NCI-H2196 (cell line): ENCODE data around the gene KCTD4.
"Not testable (repeated sequence)": the region's sequence is repeated elsewhere in the genome, so short reads cannot be mapped to it uniquely, and the experiment has no call there.

Source experiments
- DNase-seq: peaks from one replicate; lab custom pipeline; 2025; ENCODE audit not compliant: unreplicated experiment; lab: John Stamatoyannopoulos, UW

Gene KCTD4

DNA sequence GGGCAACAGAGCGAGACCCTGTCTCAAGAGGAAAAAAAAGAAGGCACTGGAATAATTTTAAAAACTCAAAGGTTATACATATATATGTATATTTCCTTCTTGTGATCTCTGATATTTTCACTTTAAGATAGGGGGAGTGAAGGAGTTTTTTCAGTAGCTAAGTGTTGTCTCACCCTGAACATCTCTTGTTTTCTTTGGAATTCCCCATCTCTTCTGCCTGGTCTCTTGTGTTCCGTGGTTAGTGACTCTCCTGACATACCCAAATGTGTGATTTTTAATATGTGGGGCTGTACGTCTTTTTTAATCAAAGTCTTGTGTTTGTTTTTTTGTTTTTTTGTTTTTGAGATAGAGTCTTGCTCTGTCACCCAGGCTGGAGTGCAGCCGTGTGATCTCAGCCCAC lies 15.3 kb upstream of the KCTD4 start:
- DNase-seq = no peak

DNA sequence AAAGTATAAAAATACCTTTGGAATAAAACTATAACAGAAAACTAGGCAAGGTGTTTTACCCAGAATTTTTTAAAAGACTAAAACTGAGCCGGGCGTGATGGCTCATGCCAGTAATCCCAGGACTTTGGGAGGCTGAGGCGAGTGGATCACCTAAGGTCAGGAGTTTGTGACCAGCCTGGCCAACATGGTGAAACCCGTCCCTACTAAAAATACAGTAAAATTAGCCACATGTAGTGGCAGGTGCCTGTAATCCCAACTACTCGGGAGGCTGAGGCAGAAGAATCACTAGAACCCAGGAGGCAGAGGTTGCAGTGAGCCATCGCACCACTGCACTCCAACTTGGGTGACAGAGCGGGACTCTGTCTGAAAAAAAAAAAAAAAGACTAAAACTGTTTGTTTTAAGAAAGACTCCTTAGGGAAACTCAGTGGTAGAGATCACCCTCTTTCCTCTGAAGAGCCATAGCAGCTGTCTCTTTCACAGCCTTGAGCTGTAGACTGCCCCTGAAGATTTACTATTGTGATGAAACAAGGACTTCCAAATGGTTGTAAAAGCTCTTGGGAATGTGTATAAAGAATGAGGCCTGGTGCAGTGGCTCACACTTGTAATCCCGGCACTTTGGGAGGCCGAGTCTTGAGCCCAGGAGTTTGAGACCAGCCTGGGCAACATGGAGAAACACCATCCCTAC lies 14.7 kb upstream of the KCTD4 start:
- no peak for DNase-seq

DNA sequence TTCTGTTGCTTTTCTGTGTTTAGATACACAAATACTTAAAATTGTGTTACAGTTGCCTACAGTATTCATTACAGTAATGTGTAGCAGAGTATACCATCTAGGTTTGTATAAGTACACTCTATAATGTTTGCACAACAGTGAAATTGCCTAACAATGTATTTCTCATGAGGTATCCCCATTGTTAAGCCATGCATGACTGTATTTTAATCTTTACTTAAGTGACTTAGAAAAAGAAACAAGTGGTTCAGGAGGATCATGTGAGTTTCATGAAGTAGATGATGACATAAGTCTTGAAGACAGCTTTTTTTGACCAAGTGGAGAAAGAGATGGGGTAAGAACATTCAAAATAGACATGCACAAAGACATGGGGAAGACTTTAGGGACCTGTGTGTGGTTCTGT lies 8.4 kb upstream of the KCTD4 start:
- DNase-seq = no peak

DNA sequence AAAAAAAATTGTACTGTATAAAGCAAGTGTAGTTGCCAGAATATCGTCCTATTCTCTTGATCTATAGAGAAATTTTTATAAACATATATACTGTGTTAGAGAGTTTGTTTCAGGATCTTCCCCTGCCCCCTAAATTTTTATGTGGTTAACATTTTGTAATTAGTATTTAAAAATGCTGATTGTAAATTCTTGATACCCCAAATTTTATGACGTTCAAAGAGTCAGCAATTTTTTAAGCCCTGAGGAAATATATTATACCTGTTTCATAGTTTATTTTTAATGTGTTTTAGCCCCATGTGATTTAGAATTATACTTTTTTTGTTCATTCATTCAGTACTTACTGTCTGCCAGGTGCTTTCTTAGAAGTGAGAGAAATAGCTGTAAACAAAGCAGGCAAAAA lies 7.3 kb upstream of the KCTD4 start:
- DNase-seq = no peak

DNA sequence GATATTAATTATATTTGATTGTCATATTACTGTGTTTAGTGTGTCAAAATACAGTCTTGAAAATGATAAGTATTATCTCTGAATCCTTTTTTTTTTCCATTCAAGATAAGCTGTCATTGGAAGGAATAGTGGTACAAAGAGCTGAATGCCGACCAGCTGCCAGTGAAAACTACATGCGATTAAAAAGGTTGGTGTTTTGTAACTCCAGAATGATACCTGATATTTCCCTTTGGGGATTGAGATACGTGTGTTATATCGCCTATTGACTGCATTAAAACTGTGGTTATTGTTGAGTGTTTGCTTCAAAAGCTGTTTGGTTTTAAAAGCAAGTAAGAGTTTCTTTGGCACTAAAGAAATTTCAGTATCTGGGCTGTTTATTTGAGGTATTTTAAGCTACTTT lies 6.5 kb upstream of the KCTD4 start:
- DNase-seq = no peak

DNA sequence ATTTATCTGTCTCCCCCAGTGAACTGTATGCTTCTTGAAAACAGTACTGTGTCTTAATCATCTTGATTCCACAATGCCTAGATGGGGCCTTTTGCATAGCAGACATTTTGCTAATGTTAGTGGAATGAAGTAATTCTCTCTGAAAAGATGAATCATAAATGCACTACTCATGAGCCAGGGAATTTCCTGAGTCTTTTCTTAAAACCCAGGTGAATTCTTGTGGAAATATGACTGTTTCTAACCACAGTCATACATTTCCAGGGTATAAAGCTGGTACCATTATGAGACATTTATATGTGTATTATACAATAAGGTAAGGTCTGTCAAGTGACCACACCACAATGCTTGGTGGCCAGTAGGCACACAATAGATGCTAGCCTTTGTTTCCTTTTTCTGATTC lies 5.5 kb upstream of the KCTD4 start:
- DNase-seq = no peak

DNA sequence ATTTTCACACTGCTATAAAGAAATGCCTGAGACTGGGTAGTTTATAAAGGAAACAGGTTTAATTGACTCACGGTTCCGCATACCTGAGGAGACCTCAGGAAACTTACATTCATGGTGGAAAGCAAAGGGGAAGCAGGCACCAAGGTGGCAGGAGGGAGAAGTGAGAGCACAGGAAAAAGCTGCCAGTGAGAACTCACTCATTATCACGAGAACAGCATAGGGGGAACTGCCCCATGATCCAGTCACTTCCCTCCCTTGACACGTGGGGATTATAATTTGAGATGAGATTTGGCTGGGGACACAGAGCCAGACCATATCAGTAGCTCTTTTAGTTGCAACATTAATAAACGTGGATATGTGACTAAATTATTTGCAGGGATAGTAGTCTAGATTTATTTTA lies 4.3 kb upstream of the KCTD4 start:
- no peak for DNase-seq

DNA sequence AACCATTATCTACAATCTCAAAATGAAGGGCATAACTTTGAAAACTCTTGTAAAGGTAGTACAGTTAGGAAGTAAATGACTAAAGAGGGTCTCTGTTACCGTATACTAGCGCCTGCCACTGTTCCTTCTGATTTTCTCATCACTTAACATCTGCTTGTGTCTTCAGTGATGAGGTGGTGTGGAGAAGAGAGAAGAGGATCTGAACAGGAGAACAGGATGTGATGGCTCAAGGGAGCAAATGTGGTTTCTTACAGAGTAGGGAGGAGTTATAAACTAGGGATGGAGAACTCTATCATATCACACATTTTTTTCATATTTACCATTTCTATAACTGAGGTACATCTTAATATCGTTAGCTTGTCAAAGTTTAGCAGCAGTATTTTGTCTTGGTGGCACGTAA lies 1.1 kb downstream of the KCTD4 start:
- no peak for DNase-seq

DNA sequence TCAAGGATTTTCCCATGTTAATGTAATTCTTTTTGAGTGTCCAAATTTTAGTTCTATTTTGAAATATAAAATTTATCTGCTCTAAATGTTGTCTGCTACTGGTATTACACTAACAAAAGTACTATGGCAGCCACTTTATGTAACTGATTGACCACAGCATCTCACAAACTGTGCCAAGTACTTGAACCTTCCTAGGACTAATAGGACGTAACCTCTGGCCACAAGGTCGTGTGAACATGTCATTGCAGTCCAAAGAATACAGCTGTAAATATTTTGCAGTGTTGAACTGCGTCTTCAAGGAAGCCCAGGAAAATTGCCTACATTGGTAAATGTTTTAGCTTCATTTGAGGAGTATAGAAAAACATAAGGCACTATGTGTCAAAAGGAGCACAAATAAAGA lies 1.9 kb downstream of the KCTD4 start:
- DNase-seq = no peak

DNA sequence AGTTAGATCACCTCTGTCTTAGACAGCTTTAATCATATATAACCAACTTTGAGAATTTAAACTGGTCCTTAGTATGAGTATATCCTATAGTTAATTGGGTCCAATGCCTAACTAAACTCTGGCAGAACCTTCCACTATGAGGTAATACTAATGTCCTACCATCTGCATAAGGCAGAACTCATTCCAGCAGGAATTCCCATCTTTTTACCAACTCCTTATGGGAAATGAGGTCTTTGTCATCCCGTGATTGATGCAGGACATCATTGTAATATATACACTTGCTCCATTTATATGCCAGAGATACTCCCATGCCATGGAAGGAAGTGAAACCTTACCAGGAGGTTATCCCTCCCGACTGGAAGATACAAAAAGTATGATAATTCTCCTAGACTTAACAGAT lies 2.8 kb downstream of the KCTD4 start:
- DNase-seq = no peak

DNA sequence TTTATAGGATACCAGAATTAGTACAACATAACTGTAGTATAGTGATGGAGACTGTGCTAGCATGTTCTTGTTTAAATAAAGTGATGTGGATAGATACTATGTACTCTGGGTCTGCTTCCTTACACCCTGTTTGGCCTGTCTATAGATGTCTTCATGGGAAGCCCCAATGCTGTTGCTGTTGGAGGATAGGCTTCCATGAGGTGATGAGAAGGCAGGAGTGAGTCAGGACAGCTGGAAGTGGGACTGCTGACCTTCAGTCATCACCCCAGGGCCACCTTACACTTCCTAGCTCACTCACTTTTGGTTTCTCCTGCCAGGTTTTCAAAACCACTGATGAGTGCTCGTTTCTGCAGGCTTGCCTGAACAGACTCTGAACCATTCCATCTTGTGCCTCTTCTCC lies 4.2 kb downstream of the KCTD4 start:
- DNase-seq = no peak

DNA sequence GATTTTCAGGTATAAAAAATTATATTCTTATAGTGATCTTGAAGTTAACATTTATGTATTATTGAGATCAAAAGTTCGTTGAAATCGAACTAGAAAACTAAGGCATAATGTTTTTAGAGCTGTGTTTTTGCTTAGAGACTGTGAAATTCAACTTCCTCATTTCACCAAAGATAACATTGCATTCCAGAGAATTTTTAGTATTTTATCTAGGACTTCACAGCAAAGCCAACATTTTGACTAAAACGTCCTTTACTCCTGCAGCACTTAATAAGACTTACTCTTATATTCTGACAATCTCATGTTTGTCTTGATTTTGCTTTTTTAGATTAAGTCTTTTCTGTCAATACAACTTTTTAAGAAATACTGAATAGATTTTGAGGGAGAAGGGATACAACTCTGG lies 4.7 kb downstream of the KCTD4 start:
- DNase-seq = no peak

DNA sequence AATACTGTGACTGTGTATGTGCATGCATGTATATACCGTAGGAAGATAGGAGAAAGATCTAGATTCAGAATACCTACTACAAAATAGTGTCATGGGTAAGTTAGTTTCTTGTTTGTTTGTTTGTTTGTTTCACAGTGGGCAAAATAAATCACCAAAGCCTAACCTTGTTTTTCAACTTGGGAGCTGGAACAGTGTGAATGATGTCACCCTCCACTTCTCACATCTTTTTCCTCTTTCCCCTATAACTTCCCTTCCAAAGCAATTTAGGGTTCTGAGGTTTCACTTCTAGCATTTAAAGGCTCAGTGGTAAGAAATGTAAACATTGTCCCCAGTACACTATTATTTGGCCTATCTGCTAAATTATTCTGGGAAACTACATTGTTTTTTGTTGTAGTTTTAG lies 5.4 kb downstream of the KCTD4 start:
- DNase-seq = no peak

DNA sequence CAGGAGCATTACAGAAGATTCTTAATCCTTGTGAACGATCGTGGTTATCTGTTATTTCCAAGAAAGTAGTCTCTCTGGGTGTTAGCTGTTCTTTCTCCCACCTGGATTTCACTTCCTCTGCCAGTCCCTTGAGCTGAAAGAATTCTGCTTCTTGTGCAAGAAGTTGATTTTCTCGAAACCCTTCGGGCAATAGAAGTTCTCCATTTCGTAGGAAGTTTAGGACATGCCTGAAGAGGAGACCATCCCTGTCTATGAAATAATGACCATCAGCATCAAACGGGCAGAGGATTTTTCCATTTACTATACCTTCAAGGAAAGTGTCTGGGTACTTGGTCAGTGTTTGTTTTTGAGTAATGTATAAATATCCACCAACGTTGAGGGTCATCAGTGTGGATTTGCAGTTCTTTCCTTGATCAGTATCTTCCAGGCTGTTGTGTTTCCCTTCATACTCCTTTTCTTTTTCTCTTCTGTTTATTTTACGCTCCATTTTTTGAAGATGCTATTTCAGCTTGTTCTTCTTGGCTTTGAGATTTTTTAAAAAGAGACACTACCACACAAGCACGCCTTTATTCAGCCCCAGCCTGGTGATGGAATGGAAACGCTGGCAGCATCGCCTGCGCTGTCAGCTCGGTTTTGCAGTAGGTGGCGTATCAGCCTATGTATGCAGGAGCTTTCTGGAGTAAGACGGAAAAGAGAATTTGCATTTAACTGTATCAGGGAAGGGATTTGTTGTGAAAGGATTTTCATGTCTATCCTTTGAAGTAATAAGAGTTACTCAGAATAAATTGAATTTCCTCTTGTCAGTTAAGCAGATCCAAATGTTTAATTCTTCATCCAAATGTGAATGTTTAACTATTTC lies 6.5 kb downstream of the KCTD4 start:
- no peak for DNase-seq

DNA sequence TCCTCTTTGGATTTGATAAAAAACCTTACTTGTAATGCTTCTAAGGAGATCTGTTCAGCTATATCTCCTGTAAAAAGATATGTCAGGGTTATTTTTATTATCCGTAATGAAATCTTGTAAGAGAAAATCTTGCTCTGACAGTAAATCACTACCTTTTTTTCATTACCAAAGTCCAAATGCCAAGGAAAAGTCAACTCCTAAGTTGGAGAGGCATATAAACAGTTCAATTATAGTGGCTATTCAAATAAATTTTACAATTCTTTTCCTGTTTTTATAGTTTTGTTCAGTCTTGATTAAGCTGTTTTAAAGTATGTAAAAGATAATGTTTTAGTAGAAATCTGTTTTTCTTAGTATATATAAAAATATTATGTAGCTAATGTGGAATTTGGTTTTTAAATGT lies 9.0 kb downstream of the KCTD4 start:
- no peak for DNase-seq

DNA sequence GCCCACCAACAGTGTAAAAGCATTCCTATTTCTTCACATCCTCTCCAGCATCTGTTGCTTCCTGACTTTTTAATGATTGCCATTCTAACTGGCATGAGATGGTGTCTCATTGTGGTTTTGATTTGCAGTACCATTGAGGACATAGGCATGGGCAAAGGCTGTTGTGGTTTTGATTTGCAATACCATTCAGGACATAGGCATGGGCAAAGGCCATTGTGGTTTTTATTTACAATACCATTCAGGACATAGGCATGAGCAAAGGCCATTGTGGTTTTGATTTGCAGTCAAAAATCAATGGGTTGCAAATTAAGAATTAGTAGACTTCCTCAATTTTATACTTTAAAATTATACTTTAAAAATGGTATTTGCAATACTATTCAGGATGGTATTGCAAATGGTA lies 11.3 kb downstream of the KCTD4 start:
- not testable (repeated sequence) for DNase-seq

DNA sequence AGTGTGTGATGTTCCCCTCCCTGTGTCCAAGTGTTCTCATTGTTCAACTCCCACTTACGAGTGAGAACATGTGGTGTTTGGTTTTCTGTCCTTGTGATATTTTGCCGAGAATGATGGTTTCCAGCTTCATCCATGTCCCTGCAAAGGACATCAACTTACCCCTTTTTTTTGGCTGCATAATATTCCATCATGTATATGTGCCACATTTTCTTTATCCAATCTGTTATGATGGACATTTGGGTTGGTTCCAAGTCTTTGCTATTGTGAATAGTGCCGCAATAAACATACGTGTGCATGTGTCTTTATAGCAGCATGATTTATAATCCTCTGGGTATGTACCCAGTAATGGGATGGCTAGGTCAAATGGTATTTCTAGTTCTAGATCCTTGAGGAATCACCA lies 11.8 kb downstream of the KCTD4 start:
- DNase-seq = not testable (repeated sequence)

DNA sequence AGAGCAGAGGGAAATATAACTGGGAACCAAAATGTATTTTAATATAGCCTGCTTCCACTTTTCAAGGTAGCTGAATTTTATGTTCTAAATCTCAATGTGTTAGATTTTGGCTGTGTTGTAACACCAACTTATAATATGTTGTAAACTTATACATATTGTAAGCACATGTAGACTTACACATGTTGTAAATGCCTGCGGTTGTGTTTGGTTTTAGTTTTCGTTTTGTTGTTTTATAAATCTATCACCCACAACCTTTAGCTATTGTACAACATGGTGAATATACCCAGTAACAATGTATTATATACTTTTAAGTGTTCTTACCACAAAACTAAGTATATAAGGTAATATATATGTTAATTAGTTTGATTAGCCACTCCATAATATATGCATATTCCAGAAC lies 15.6 kb downstream of the KCTD4 start:
- DNase-seq = no peak

DNA sequence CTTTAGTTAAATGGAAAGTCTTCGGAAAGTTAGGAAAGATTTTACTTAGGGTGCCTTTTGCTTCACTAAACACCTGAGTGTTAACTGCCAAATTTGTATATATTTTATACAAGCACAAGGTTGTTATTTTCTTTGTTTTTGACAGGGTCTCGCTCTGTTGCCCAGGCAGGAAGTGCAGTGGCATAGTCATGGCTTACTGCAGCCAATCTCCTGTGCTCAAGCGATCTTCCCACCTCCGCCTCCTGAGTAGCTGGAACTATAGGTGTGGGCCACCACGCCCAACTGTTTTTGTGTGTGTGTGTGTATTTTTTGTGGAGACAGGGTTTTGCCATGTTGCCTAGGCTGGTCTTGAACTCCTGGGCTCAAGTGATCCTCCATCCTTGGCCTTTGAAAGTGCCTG lies 16.2 kb downstream of the KCTD4 start:
- no peak for DNase-seq

DNA sequence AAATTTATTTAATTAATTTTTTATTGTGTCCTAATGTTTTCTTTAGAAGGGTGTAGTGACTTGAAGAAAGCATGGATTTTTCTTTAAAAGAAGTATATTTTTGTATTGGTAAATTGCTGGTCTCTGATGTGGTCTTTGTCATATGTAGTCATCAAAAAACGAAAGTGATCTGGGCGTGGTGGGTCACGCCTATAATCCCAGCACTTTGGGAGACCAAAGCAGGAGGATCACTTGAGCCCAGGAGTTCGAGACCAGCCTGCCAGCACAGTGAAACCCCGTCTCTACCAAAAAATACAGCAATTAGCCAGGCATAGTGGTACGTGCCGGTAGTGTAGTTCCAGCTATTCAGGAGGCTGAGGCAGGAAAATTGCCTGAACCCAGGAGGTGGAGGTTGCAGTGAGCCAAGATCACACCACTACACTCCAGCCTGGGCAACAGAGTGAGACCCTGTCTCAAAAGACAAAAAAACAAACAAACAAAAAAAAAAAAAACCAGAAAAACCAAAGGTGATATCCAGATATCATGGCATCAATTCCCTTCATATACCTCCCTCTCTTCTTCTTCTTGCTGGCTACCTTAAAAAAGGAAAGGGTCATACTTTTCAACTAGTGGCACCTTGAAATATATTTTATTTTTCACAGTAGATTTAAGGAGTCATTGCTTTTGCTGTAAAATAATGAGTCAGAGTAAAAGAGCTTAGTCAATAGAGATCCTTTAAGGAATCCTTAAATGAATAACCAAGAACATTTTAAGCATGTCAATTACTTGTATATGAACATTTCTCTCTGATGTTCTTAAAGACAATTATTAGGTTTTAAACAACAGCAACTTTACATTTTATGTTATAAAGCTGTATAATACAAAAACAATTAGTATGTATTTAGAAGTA lies 19.9 kb downstream of the KCTD4 start:
- no peak for DNase-seq

DNA sequence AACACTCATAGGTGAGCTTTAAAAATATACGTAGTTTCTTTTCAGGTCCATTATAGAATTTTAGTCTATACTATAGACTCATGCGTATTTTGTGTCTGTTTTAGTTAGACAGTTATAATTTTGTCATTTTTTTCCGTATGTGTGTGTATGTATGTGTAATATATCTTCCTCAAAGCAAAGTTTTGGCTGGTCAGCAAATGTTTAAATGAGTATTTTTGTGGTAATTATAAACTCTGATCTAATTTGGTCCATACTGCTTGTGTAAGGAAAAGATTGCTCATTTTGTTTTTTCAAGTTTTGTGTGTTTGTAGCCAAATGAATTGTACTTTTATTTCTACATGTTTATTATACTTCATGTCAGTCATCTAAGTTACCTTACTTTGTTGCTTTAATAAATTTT lies 20.5 kb downstream of the KCTD4 start:
- no peak for DNase-seq

DNA sequence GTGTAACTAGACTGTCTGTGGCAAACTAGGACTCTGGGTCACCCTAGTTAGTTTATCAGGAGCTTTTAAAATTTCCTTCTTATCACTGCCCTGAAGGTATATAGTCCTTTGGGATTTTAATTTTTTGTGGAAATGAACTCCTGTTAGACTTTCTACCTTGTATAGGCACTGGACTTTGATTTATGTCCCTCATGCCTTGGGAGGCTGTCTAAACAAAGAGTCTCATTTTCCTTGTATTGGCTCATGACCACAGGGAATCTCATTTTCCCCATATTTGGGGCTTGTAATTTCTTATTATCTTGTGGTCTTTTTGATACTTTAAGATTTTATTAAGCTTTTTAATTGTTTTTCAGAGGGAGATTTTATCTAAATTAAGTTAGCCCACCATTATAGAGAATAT lies 21.4 kb downstream of the KCTD4 start:
- DNase-seq = no peak
